SK-N-MC (cell line): Measurements from ENCODE around the gene IL12RB1.

Experiments used
- EZH2 ChIP-seq: fragments of 200-600 bp; sonication (generic); IDR thresholded peaks from one replicate; pipeline ENCODE4 v1.6.1; 2017; ENCODE audit warnings: antibody characterized with exemption
- POLR2AphosphoS5 ChIP-seq: IDR thresholded peaks from 2 replicates; pipeline ENCODE4 v1.6.1; 2012; ENCODE audit warnings: mild to moderate bottlenecking, low read depth, low read length, borderline replicate concordance

GRCh38 chr19:18114483-18114882 is 27.7 kb upstream of the IL12RB1 start:
- no peak for TF ChIP-seq POLR2AphosphoS5
- no peak for TF ChIP-seq EZH2
